ENCODE data around the gene FAM111A. TPM values are rescaled to one million over a fixed set of nuclear protein-coding genes. Genes with fewer than 3 reads are reported as not detected.

The FAM111A gene
- total and polyA plus RNA-seq, 7 donors = 0.91 to 5.2 (median 3.1) TPM

GRCh38 chr11:59137190-59137589, 5.5 kb upstream of the FAM111A start:
- no peak overlapping the region for H3K27ac ChIP-seq
- TF ChIP-seq CTCF (IDR thresholded peaks at IDR 0.05) = no peak
- WGBS, 3 donors = 95 to 96% (median 95%) methylated on average over 17 of the region's 17 CpGs
- H3K27me3 ChIP-seq (ENCODE audit: insufficient read depth in 3 of 3, low read length in 2 of 3) = peaks cover 0 to 2% (median 0%) of the 10 kb centered on the region in 3 donors
- H3K4me1 ChIP-seq = no peaks in the 10 kb centered on the region
- ATAC-seq = no peak
- no peaks in the 10 kb centered on the region for H3K9me3 ChIP-seq
- intact Hi-C loops (cut with DNase I) = loop anchor here (5.0 to 10.0 kb wide), 2 partner anchors 85 to 482 kb away; no protein-coding TSS in a partner anchor
- no peak overlapping the region for H3K4me3 ChIP-seq
- no peak for DNase-seq
- H3K36me3 ChIP-seq (ENCODE audit: insufficient read depth in 1 of 2, low read depth in 1 of 2) = no peaks in the 10 kb centered on the region

- ATAC-seq (no peak), DNase-seq (no peak)
- no peaks in the 10 kb centered on the region for H3K9me3 ChIP-seq
- 49 to 65% (median 56%) methylated on average over 2 of the region's 2 CpGs for WGBS, 3 donors
- no peaks in the 10 kb centered on the region for H3K36me3 ChIP-seq (ENCODE audit: insufficient read depth in 1 of 2, low read depth in 1 of 2)
- H3K27ac ChIP-seq = no peak overlapping the region
- intact Hi-C loops (cut with DNase I) = loop anchor here (5.0 to 10.0 kb wide), 2 partner anchors 86 to 484 kb away; no protein-coding TSS in a partner anchor
- H3K27me3 ChIP-seq (ENCODE audit: insufficient read depth in 3 of 3, low read length in 2 of 3) = peaks cover 0 to under 1% (median 0%) of the 10 kb centered on the region in 3 donors
- no peak overlapping the region for H3K4me3 ChIP-seq
- no peak for TF ChIP-seq CTCF (IDR thresholded peaks at IDR 0.05)
- H3K4me1 ChIP-seq = no peaks in the 10 kb centered on the region
Observed at GRCh38 chr11:59138643-59139042, 4.0 kb upstream of the FAM111A start.

- H3K36me3 ChIP-seq (ENCODE audit: insufficient read depth in 1 of 2, low read depth in 1 of 2) = no peaks in the 10 kb centered on the region
- no peak overlapping the region for H3K4me3 ChIP-seq
- no peak for TF ChIP-seq CTCF (IDR thresholded peaks at IDR 0.05)
- no peaks in the 10 kb centered on the region for H3K27me3 ChIP-seq (ENCODE audit: insufficient read depth in 3 of 3, low read length in 2 of 3)
- ATAC-seq (no peak), DNase-seq (no peak)
- intact Hi-C loops (cut with DNase I) = no loop called here
- no peaks in the 10 kb centered on the region for H3K9me3 ChIP-seq
- no peak overlapping the region for H3K27ac ChIP-seq
- 91 to 97% (median 92%) methylated on average over 4 of the region's 4 CpGs for WGBS, 3 donors
- H3K4me1 ChIP-seq = peaks cover 12% of the 10 kb centered on the region
Observed at GRCh38 chr11:59141191-59141590, 1.5 kb upstream of the FAM111A start.

- Histone ChIP-seq H3K27ac (peak overlapping the region; percentile 80), H3K9me3 (no peaks in the 10 kb centered on the region), H3K36me3 (ENCODE audit: insufficient read depth in 1 of 2, low read depth in 1 of 2) (no peaks in the 10 kb centered on the region), H3K4me1 (peaks cover 12% of the 10 kb centered on the region), H3K4me3 (peak overlapping the region; percentile 91), H3K27me3 (ENCODE audit: insufficient read depth in 3 of 3, low read length in 2 of 3) (no peaks in the 10 kb centered on the region)
- ATAC-seq (no peak), DNase-seq (no peak)
- WGBS, 3 donors = 0 to 2% (median 2%) methylated on average over 3 of the region's 3 CpGs
- no peak for TF ChIP-seq CTCF (IDR thresholded peaks at IDR 0.05)
- intact Hi-C loops (cut with DNase I) = no loop called here
Observed at GRCh38 chr11:59141673-59142460, 789 bp upstream of the FAM111A start.

Data from psoas muscle (tissue), 8 donors.